Fibroblast of lung (primary cell): Measurements from ENCODE around the gene APC. TPM values are rescaled to one million over a fixed set of nuclear protein-coding genes. Genes with fewer than 3 reads are reported as not detected.

Source experiments
- DNase-seq, 2 donors: peaks; one replicate each; pipeline versions ENCODE4 v3.0.0 to v3.0.0-alpha.2; 2010; ENCODE audit warnings: low read depth in 2 of 2
- H2AFZ ChIP-seq: 2 replicates; pipeline ENCODE4 v1.5.1; 2012; ENCODE audit warnings: low read length, control low read depth, inconsistent platforms
- H3K27ac ChIP-seq: 2 replicates; pipeline ENCODE4 v1.5.1; 2011; ENCODE audit warnings: low read length, control low read depth; ENCODE audit not compliant: insufficient read depth
- H3K27me3 ChIP-seq: 2 replicates; pipeline ENCODE4 v1.5.1; 2011; ENCODE audit warnings: mild to moderate bottlenecking, low read length; ENCODE audit not compliant: control insufficient read depth, insufficient read depth
- H3K36me3 ChIP-seq: 2 replicates; pipeline ENCODE4 v1.5.1; 2011; ENCODE audit warnings: low read length; ENCODE audit not compliant: control insufficient read depth, insufficient read depth
- H3K4me1 ChIP-seq: 2 replicates; pipeline ENCODE4 v1.5.1; 2011; ENCODE audit warnings: low read length; ENCODE audit not compliant: control insufficient read depth, insufficient read depth; ENCODE audit errors: extremely low read depth
- H3K4me2 ChIP-seq: 2 replicates; pipeline ENCODE4 v1.5.1; 2011; ENCODE audit warnings: low read length, control low read depth; ENCODE audit not compliant: insufficient read depth; ENCODE audit errors: extremely low read depth
- H3K4me3 ChIP-seq, 4 experiments: fragments of 200-600 bp in 1 of 4; sonication (generic) in 1 of 4; replicated peaks in 1 of 4; 2 replicates each; pipeline ENCODE4 v1.5.1; 2011 to 2016; ENCODE audit warnings: low read length in 4 of 4, low read depth in 3 of 4, mild to moderate bottlenecking in 3 of 4, control low read depth in 2 of 4, inconsistent platforms in 1 of 4, mixed read lengths in 1 of 4; ENCODE audit not compliant: insufficient read depth in 1 of 4; ENCODE audit errors: control extremely low read depth in 1 of 4
- H3K79me2 ChIP-seq: 2 replicates; pipeline ENCODE4 v1.5.1; 2012; ENCODE audit warnings: mild to moderate bottlenecking, low read length, inconsistent platforms; ENCODE audit not compliant: control insufficient read depth, insufficient read depth
- H3K9ac ChIP-seq: 2 replicates; pipeline ENCODE4 v1.5.1; 2011; ENCODE audit warnings: mild to moderate bottlenecking, low read length, control low read depth; ENCODE audit not compliant: insufficient read depth
- H3K9me3 ChIP-seq: 2 replicates; pipeline ENCODE4 v1.5.1; 2012; ENCODE audit warnings: low read depth, low read length; ENCODE audit not compliant: control insufficient read depth, insufficient read depth
- H4K20me1 ChIP-seq: 2 replicates; pipeline ENCODE4 v1.5.1; 2011; ENCODE audit warnings: low read length; ENCODE audit not compliant: control insufficient read depth, insufficient read depth; ENCODE audit errors: extremely low read depth
- EZH2 ChIP-seq: IDR thresholded peaks from 2 replicates; pipeline ENCODE4 v1.5.1; 2012; ENCODE audit warnings: low read length, control low read depth, mild to moderate bottlenecking; ENCODE audit errors: missing control alignments
- polyA plus RNA-seq, 2 donors: library from polyadenylated mRNA; depleted of rRNA in 1 of 2; stranded (reverse) in 1 of 2; unstranded in 1 of 2; fragments of >200 nt; gene quantifications; 2 replicates each; pipeline ENCODE4 v1.2.1, GENCODE V29; 2011 to 2012; ENCODE audit warnings: missing spikeins in 1 of 2
- total RNA-seq: library from RNA; depleted of rRNA; stranded (reverse); fragments of >200 nt; gene quantifications from 2 replicates; pipeline ENCODE4 v1.2.1, GENCODE V29; 2014
- TF ChIP-seq, protein P1 (sequence below), 2 donors: IDR thresholded peaks in 1 of 2; conservative IDR thresholded peaks in 1 of 2; 1 replicate in 1 of 2; 2 replicates in 1 of 2; pipeline ENCODE4 v1.5.1; 2011 to 2012; ENCODE audit warnings: low read length in 2 of 2, control low read depth in 1 of 2, inconsistent platforms in 1 of 2, low read depth in 1 of 2, mild to moderate bottlenecking in 1 of 2

The APC gene
- total and polyA plus RNA-seq, 2 donors (not counting 1 experiment from before 2014, with no cell fraction given), result 23.6 to 69.9 TPM

DNA sequence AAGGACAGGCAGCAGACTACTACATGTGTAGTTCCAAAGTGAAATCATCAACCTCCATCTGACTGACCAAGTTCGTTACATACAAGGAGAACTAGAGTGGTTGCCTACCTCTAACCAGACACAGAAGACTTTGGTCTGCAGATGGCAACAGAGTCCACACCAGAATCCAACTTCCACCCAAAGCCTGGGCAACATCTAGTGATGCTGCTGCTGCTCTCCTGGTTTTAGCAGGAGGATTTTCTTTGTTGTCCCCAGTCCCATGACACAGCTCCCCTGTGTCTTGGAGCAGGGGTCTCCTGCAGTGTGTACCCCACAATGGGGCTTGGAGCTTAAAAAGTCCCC lies 46.4 kb upstream of the APC start:
- Histone ChIP-seq H4K20me1 (no peaks in the 10 kb centered on the region), H3K27me3 (no peaks in the 10 kb centered on the region), H3K4me1 (no peaks in the 10 kb centered on the region), H3K9me3 (no peaks in the 10 kb centered on the region), H3K36me3 (no peaks in the 10 kb centered on the region), H3K9ac (no peak overlapping the region), H3K27ac (no peak overlapping the region), H3K79me2 (no peaks in the 10 kb centered on the region), H3K4me2 (no peak overlapping the region), H3K4me3 (no peak overlapping the region), H2AFZ (no peak overlapping the region)
- no peak for DNase-seq
- no peak for TF ChIP-seq EZH2
- TF ChIP-seq, protein P1, sequence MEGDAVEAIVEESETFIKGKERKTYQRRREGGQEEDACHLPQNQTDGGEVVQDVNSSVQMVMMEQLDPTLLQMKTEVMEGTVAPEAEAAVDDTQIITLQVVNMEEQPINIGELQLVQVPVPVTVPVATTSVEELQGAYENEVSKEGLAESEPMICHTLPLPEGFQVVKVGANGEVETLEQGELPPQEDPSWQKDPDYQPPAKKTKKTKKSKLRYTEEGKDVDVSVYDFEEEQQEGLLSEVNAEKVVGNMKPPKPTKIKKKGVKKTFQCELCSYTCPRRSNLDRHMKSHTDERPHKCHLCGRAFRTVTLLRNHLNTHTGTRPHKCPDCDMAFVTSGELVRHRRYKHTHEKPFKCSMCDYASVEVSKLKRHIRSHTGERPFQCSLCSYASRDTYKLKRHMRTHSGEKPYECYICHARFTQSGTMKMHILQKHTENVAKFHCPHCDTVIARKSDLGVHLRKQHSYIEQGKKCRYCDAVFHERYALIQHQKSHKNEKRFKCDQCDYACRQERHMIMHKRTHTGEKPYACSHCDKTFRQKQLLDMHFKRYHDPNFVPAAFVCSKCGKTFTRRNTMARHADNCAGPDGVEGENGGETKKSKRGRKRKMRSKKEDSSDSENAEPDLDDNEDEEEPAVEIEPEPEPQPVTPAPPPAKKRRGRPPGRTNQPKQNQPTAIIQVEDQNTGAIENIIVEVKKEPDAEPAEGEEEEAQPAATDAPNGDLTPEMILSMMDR (conservative IDR thresholded peaks at IDR 0.05 in 1 of 2, IDR thresholded peaks at IDR 0.05 in 1 of 2; ENCODE audit: low read depth in 1 of 2, low read length in 2 of 2), result no peak

DNA sequence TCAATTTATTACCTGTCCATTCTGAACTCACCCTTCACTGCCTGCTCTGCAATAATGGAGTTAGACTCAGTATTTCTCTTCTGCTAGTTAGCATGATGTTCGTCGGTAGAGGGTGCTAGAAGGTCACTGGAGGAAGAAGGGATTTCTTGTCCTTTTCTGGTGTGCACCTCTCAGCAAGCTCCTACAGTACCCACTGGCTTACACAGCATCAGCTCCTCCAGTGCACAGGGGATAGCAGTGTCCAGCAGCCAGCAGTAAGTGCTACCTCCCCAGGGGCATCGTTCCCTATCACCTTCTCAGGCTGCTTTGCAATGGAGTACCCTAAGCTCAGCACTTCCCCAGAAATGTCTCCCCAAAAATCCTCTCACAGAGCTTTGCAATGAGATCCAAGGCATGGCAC lies 45.9 kb upstream of the APC start:
- peak in 1 of 2 donors; percentile 59 for DNase-seq
- Histone ChIP-seq H3K9me3 (no peaks in the 10 kb centered on the region), H3K36me3 (no peaks in the 10 kb centered on the region), H3K9ac (no peak overlapping the region), H3K4me2 (no peak overlapping the region), H2AFZ (no peak overlapping the region), H3K27ac (no peak overlapping the region), H3K27me3 (no peaks in the 10 kb centered on the region), H3K79me2 (no peaks in the 10 kb centered on the region), H4K20me1 (no peaks in the 10 kb centered on the region), H3K4me1 (no peaks in the 10 kb centered on the region), H3K4me3 (no peak overlapping the region)
- TF ChIP-seq EZH2, result no peak
- TF ChIP-seq, protein P1 (conservative IDR thresholded peaks at IDR 0.05 in 1 of 2, IDR thresholded peaks at IDR 0.05 in 1 of 2; ENCODE audit: low read depth in 1 of 2, low read length in 2 of 2), result peak in 1 of 2 donors; percentile 53

DNA sequence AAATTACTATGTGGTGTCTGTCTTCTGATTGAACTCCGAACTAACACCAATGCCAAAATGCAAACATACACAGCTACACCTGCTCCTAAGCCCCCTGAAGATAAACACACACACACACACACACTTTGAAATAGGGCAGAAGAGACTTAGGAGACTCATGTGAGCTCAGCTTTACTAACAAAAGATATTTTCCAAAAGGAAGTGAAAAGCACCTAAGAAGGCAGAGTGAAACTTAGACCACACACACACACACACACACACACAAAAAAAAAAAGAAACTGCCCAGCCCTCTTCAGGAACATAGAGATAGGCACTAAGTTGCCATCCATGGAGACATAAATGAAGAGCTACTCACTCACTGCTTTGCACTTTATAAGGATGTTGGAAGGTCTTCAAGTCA lies 45.2 kb upstream of the APC start:
- no peaks in the 10 kb centered on the region for H4K20me1 ChIP-seq
- H3K4me1 ChIP-seq, result no peaks in the 10 kb centered on the region
- no peak overlapping the region for H3K4me2 ChIP-seq
- H2AFZ ChIP-seq, result no peak overlapping the region
- H3K27me3 ChIP-seq, result no peaks in the 10 kb centered on the region
- H3K36me3 ChIP-seq, result no peaks in the 10 kb centered on the region
- DNase-seq, result no peak
- H3K79me2 ChIP-seq, result no peaks in the 10 kb centered on the region
- no peak overlapping the region for H3K9ac ChIP-seq
- TF ChIP-seq EZH2, result no peak
- TF ChIP-seq, protein P1 (conservative IDR thresholded peaks at IDR 0.05 in 1 of 2, IDR thresholded peaks at IDR 0.05 in 1 of 2; ENCODE audit: low read depth in 1 of 2, low read length in 2 of 2), result no peak
- H3K4me3 ChIP-seq, result no peak overlapping the region
- H3K9me3 ChIP-seq, result no peaks in the 10 kb centered on the region
- no peak overlapping the region for H3K27ac ChIP-seq
